ENCODE data around the gene FOXN4.
"Not testable (repeated sequence)": the region's sequence is repeated elsewhere in the genome, so short reads cannot be mapped to it uniquely, and the experiment has no call there.

Gene FOXN4, protein sequence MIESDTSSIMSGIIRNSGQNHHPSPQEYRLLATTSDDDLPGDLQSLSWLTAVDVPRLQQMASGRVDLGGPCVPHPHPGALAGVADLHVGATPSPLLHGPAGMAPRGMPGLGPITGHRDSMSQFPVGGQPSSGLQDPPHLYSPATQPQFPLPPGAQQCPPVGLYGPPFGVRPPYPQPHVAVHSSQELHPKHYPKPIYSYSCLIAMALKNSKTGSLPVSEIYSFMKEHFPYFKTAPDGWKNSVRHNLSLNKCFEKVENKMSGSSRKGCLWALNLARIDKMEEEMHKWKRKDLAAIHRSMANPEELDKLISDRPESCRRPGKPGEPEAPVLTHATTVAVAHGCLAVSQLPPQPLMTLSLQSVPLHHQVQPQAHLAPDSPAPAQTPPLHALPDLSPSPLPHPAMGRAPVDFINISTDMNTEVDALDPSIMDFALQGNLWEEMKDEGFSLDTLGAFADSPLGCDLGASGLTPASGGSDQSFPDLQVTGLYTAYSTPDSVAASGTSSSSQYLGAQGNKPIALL

DNA sequence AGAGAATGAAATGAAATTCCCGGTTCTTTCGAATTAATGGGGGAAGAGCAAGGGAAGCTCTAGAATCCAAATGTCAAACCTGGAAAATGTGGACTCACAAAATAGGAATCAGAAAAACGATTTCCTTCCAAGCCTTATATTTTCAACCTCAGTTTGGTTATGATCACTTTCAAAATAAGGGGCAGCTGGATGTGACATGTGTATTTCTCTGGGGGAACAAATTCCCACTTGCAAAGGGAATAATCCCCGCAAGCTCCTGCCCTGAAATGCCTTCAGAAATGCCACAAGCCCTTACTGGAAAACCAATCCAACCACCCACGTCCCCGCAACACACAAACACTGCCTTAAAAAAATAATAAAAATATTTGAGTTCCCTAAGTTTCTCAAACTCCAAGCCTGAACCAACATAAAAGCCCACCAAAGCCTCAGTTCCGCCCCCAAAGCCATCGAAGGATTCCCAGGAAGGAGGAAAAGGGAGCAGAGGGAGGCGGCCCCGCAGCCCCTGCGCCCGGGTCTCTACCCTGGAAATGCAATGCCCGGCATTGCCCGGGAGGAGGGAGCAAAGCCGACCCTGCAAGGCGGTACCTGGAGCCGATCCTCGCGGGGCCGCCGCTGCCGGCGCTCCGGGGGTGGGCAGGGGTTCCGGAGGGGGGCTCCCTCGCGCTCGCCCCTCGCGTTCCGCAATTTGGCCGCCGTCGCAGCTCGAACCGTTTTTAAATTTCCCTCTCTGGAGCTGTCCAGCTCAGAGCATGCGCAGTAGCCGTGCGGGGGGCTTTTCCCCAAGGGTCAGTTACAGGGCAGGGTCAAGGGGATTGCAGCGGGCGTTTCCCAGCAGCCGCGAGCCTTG lies at the start of gene FOXN4:
Gene FOXN4 (minus strand): TSS at position 751 of the 847 bp plus-strand sequence. CDS start 963 bp downstream, outside the sequence.
- DNase-seq = no peak

DNA sequence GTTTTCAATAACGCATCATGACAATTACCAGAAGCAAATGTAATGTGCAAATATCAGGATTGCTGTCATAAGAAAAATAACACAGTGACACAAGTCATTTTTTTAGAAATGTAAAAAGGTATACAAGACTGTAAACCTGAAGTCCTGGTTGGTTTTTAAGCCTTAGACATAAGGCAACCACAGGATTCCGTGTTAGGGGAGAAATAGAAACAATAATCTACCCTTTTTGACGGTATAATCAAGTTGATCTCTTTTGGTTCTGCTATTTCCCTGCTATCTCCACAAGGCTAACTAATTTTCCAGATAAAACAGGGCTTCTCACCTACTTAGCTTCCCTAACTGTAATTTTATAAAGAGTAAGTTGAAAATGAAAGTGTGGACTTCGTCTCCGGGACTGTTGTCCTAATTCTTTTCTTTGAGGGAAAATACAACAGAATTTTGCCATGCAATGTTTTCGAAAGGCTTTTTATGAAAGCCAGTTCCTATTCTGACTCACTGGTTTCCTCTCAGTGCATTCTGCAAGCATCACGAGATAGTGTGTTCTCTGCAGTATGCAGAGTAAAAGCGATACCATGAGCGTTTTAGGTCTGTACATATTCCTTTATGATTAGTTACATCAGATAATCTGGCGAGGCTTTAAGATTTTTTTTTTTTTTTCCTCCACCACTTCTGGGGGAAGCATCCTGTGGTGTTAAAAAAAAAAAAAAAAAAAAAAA lies 49.2 kb upstream of the FOXN4 start:
- DNase-seq = no peak

DNA sequence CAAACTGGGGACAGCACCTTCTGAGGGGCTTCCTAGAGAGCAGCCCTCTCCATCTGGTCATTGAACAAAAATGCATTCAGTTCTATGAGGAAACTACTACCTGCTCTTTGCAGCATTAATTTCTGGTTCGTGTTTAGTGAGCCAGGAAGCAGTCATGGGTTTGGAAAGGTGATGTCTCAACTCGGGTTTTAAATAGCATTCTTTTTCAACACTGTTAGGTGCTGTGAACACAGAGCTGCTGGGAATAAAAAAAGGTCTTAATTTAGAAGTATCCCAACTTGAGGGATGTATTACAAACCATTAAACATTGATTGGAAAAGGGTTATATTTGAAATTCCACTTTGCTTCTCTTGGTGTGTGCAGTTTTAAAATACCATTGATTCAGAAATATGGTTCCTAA lies 47.9 kb upstream of the FOXN4 start:
- no peak for DNase-seq

DNA sequence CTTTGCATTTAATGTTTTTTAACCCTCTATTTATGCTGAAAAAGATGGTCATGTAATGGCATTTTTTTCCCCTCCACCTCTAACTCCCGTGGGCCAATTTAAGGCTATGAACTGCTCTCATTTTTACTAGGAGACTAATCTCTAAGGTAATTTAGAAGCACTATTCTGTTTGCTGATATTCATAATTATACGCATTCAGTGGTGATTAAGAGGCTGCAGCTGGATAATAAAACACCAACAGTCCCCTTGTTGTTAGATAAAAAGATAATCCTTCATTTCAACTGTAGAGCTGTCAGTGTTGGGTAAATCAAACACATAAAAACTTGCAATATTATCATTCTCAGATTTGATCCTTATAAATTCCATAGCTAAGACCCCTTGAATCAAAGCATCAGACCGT lies 47.5 kb upstream of the FOXN4 start:
- no peak for DNase-seq

DNA sequence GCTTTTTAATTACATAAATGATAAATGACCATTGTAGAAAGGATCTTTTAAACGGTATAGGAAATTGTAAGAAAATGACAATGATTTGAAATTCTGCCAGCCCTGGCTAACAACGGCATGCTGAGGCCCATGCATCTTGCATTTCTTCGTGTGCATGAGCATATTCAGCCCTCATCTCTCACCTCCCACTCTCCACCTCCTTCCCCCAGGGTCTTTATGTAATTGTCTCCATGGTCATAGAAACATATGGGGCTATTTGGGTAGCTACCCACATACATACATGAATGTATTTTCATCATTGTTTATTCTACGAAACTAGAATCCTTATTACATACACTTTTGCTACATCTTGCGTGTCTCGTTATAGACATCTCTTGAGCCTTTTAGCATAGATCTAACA lies 43.1 kb upstream of the FOXN4 start:
- no peak for DNase-seq

DNA sequence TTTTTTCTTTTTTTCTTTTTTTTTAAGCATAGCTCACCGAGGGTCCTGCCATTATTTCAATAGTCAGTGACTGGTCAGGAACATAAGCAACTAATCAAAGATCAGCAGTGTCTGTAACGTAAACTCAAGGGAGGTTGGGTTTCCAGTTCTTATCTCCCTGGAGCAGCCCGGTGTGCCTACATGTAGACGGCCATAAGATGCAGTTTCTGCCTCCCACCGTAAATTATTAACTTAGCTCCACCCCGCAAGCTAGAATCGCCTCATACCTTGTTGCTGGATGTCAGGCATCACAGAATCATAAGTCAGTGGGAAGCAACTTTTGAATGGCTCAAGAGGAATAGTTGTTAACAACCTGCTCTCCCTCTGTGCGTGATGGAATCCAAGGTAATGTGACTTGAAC lies 38.5 kb upstream of the FOXN4 start, which contains the start of gene MYO1H:
Gene MYO1H (plus strand): TSS at position 312 of the 400 bp plus-strand sequence. CDS start 61 bp downstream, at position 373.
- DNase-seq = no peak

DNA sequence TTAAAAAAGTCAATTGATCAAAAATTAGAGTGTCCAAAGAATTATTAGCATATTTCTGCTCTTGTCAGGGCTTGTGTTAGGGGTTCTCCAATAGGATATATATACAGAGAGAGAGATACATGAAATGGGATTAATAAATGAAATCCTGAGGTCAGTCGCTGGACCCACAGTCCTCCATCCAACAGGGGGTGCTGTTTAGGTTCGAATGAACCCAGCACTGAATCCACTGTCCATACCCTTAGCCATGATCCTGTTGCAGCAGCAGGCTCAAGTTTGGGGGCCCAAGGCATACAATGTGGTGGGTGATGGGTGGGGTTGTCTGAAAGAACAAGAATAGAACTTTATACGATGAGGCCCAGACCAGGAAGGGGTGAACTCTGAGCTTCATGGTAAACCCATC lies 37.8 kb upstream of the FOXN4 start:
- DNase-seq = no peak

DNA sequence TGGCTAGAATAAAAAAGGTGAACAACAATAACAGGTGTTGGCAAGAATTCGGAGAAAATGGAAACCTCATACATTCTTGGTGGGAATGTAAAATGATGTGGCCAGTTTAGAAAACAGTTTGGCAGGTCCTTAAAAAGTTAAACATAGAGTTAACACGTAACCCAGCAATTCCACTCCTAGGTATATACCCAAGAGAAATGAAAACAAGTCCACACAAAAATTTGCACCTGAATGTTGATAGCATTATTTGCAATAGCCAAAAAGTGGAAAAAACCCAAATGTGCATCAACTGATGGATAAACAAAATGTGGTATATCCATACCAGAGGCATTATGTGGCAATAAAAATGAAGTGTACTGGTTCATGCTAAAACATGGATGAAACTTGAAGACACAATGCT lies 36.3 kb upstream of the FOXN4 start:
- DNase-seq = no peak

DNA sequence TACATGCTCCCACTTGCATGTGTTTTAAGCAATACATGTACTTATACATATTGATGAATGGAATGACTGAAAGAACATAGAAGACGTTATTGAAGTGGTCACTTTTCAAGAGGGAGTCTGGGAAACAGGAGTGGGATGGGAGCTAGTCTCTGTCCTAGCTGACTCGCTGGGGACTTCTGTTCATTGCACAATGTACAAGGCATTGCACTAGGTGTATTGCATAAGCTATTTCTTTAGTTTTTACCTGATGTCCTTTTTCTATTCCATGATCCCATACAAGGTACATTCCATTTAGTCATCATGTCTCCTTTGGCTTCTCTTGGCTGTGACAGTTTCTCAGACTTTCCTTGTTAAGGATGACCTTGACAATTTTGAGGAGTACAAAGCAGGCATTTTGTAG lies 34.6 kb upstream of the FOXN4 start:
- no peak for DNase-seq

DNA sequence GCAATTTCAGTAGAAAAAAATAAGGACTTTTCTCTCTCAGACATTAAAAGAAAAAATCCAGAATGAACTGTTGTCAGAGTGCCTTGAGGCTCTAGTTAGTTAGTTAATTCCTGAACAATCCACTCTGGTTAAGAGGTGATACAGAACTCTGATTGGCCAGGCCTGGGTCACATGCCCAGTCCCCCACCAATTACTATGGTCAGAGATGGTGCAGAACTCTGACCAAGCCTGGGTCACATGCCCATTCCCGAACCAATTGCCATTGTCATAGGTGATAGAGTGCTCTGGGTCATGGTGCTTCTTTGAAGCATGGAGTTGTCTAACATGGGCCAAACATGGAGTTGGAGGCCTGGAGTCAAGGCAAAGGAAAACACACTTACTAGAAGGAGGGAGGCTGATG lies 27.5 kb upstream of the FOXN4 start:
- DNase-seq = no peak

DNA sequence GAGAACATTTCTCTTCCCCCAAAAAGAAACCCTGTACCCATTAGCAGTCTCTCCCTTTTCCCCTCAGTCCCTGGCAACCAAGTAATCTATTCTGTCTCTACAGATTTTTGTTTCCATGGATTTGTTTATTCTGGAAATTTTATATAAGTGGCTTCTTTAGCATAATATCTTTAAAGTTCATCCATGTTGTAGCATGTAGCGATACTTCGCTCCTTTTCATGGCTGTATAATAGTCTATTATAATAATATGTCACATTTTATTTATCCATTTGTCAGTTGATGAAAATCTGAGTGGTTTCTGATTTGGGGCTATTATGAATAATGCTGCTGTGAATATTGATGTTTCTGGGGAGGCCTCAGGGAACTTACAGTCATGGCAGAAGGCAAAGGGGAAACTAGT lies 25.8 kb upstream of the FOXN4 start:
- DNase-seq = no peak

DNA sequence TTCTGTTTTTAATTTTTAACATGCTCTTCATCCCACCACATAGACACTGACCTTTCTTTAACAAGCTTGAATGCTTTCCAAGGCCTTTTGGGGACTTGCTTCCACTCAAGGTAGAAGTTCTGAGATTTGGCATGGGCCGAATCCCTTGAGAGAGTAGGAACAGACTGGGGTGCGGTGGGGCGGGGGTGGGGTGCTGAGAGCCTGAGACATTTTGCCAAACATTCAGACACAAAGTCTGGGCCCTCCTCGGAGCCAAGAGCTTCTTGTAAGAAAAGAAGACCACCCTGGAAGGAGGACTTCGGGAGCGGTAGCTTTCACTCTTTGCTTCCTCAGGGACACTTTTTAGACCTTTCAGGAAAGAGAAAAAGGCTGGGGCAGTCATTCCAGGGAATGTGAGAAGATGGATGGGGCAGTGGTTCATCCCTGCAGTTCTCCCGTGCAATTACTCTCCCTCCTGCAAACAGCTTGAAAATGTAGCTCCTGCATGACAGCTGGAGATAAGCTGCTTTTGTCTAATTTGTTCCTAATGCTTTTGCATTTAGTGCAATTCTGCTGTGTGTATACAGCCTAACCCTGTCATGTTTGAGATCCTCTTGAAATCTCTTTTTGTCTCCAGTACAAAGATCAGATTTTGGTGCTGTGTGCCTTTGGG lies 22.3 kb upstream of the FOXN4 start:
- no peak for DNase-seq

DNA sequence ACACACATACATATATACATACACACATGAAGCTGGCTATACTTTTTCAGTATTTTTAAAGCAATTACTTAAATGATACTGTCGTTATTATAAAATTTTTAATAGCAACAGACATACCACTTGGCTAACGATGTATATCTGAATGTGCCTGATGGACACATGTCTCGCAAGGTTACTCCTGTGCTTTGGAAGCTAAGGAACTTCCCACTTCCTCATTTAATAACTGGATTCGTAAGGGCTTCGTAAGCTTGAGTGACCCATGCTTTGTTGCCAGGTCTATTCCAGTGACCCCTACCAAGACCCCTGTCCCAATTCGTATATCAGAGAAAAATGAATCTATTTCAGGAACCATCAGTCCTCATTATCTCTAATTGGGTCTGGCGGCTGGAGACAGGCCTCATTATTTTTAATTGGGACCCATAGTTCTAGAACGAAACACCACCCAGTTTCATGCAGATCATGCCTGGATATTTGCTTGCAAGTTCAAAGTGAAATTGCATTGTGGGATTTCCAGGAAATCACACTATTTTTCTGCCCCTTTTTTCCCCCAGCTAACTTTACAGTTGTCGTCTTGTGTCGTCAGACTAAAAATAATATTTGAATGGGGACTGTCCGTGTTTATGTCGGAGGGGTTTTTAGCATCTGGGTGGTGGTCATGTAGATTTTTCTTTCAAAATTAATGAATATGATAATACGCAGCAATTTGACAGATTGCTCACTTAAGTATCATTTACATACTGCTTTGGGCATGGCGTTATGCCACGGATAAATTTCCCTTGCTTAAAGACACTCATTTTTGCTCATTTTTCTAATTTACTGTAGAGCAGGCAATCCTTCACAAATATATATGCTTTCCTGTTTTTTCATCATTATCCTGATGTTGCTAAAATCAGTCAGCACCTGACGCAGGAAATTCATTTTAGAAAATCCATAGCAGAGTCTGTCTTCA lies 21.5 kb upstream of the FOXN4 start:
- DNase-seq = no peak

DNA sequence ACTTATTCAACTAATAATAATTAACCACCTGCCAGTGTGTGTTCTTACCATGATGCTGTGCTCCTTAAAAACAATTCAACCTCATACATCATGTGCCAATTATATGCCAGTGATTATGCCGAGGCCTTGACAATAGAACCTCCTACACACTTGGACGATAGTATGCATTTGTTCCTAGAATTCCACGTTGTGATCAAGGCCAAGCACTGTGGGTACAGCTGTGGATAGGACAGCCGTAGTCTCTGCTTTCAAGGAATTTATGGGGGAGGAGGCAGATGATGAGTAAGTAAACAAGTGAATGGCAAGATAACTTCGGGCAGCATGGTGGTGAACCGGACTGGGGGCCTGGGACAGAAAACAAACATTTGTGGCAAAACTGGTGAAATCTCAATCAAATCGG lies 20.6 kb upstream of the FOXN4 start:
- no peak for DNase-seq

DNA sequence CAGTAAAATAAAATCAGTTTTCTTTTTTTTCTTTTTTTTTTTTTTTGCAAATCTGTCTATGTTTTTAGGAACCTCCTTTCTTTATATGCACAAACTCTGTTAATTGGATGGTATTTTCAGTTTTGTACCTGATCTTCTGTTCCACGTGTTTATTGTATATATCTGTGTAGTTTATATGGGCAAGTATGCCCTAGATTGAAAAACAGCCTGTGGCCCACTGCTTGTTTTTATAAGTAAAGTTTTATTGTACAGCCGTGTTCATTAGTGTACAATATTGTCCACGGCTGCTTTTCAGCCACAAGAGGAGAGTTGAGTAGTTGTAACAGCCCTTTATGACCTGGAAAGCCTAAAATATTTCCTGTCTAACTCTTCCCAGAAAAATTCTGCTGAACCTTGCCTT lies 19.9 kb upstream of the FOXN4 start:
- no peak for DNase-seq

DNA sequence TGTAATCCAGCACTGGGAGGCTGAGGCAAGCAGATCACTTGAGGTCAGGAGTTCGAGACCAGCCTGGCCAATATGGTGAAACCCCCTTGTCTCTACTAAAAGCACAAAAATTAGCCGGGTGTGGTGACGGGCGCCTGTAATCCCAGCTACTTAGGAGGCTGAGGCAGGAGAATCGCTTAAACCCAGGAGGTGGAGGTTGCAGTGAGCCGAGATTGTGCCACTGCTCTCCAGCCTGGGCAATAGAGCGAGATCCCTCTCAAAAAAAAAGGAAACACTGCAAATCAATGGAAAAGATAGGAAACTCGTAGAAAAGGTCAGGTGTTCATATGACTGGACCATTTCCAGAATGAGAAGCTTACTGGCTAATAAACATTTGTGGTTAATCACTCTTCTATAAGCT lies 12.2 kb upstream of the FOXN4 start:
- not testable (repeated sequence) for DNase-seq

DNA sequence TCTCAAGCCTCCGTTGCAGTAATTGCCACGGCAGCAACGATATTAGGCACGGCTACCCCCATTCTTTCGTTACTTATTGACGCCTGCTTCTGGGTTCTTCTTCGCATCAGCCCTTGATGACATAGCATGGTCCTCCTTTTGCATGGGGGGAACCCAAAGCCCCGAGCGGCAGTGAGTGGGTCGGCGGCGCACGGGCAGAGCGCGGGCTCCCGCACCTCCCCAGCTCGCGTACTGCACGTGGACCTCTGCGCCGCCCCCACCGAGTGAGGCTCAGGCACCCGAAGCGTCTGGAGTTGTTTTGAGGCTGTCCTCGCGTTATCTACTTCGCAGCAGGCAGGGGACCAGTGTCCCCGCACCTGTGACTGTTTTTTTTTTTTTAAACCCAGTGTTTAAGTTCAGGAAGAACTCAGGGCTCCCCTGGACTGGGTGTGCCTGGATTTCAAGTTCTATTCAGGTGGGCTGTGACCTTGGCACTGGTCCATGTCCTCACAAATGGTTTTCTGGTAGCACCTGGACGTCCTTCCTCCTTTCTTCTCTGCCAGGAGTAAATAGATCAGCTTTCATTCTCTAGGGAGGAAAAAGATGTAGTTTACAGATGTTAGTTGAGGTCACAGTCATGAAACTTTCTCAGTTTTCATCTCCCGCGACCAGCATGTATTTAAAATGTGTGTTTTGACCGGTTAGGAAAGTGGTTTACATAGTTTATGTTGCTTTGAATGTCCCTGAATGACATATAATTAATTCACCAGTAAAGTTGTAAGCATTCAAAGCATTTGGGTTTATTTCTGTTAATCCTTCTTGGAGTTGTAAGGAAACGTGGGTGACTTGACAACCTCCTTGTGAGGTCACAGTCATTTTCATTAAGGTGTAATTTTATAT lies 1.4 kb upstream of the FOXN4 start:
- no peak for DNase-seq

DNA sequence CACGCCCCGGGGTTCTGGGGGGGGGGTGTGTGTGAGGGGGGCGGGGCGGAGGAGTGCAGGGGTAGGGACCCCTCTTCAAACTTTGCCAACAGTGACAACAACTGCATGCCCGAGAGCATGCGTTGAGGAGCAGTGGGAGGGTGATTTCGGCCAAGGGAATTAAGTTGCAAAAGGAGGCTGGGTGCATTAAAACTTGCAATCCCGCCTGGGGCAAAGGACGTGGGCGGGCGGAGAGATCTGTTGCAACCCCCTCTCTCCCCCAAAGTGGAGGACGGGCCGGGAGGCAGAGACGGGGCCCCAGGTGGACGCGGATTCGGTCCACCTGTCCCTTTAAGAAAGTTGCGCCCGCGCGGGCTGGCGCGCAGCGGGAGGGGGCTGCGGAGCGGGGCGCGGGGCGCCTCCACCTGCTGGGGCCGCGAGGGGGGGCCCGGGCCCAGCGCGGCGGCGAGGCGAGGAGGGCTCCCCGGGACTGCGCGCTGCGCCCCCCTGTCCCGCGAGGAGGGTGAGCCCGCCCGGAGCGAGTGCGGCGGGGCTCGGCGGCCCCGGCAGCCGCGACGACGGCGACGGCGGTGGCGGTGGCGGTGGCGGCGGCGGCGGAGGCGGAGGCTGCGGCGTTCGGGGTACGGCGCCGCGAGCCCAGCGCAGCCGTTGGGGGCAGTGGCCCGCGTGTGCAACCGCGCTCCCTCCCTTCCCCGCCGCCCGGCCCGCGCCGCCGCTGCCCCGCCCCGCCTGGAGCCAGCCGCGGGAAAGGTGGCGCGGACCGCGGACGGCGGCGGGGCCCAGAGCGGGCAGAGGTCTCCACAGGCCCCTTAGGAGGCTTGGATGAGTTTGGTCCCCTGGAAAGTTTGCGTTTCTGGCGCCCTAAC lies 530 bp upstream of the FOXN4 start:
- no peak for DNase-seq

DNA sequence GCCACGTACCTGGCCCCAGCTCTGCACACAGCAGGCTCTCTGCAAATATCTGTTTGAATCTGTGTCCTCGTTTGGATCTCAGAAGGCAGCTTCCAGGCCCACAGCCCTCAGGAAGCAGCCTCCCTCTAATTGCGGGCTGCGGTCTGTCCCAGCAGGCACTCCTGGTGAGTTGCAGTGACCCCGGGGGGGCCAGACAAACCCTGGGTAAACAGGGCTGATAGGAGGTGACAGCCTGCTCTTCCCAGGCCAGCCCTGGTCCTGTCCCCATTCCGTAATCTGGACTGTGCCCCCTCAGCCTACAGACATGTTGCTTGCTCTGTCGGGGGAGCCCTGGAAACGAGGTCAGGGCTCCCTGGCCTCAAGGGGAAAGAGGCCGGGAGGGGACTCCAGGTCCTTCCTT lies 2.0 kb downstream of the FOXN4 start:
- DNase-seq = no peak

Measured in cerebellar nuclear complex (tissue), 1 donor.